H9 (cell line): ENCODE data around the gene AKR7A3. TPM values are rescaled to one million over a fixed set of nuclear protein-coding genes. Genes with fewer than 3 reads are reported as not detected.

Source experiments
- DNase-seq: peaks from one replicate; pipeline ENCODE4 v3.0.0-alpha.2; 2017
- H2AFZ ChIP-seq: one replicate; pipeline ENCODE4 v1.6.1; 2013; ENCODE audit warnings: mild to moderate bottlenecking, low read length, control low read depth, moderate library complexity
- H2AK5ac ChIP-seq: 2 replicates; pipeline ENCODE4 v1.6.1; 2013; ENCODE audit warnings: low read length, control low read depth, mixed read lengths; ENCODE audit not compliant: insufficient read length
- H2BK120ac ChIP-seq: one replicate; pipeline ENCODE4 v1.6.1; 2013; ENCODE audit warnings: low read depth, mild to moderate bottlenecking, low read length, control low read depth, inconsistent platforms; ENCODE audit not compliant: poor library complexity, severe bottlenecking
- H2BK12ac ChIP-seq: 2 replicates; pipeline ENCODE4 v1.6.1; 2013; ENCODE audit warnings: low read length, control low read depth, mixed read lengths, low read depth; ENCODE audit not compliant: insufficient read length
- H2BK15ac ChIP-seq: 2 replicates; pipeline ENCODE4 v1.6.1; 2013; ENCODE audit warnings: low read depth, low read length, control low read depth
- H2BK20ac ChIP-seq: one replicate; pipeline ENCODE4 v1.6.1; 2013; ENCODE audit warnings: low read depth, mild to moderate bottlenecking, low read length, control low read depth, inconsistent platforms; ENCODE audit not compliant: poor library complexity, severe bottlenecking
- H2BK5ac ChIP-seq: 2 replicates; pipeline ENCODE4 v1.6.1; 2013; ENCODE audit warnings: low read length, control low read depth, mixed read lengths; ENCODE audit not compliant: insufficient read length
- H3K14ac ChIP-seq: 2 replicates; pipeline ENCODE4 v1.6.1; 2013; ENCODE audit warnings: low read length, control low read depth; ENCODE audit not compliant: insufficient read depth
- H3K18ac ChIP-seq: 2 replicates; pipeline ENCODE4 v1.6.1; 2013; ENCODE audit warnings: low read depth, mild to moderate bottlenecking, mixed read lengths, low read length, control low read depth; ENCODE audit not compliant: insufficient read length
- H3K23ac ChIP-seq: 2 replicates; pipeline ENCODE4 v1.6.1; 2013; ENCODE audit warnings: low read length, control low read depth, mixed read lengths, low read depth; ENCODE audit not compliant: insufficient read length
- H3K23me2 ChIP-seq: 2 replicates; pipeline ENCODE4 v1.6.1; 2013; ENCODE audit warnings: low read depth, mild to moderate bottlenecking, mixed read lengths, low read length, control low read depth; ENCODE audit not compliant: insufficient read length, poor library complexity, severe bottlenecking
- H3K27ac ChIP-seq: 2 replicates; pipeline ENCODE4 v1.5.1; 2013; ENCODE audit warnings: low read length, control low read depth, mixed read lengths, low read depth; ENCODE audit not compliant: insufficient read length
- H3K27me3 ChIP-seq: 2 replicates; pipeline ENCODE4 v1.6.1; 2013; ENCODE audit warnings: low read length, control low read depth, inconsistent platforms; ENCODE audit not compliant: insufficient read depth
- H3K4ac ChIP-seq: 2 replicates; pipeline ENCODE4 v1.6.1; 2013; ENCODE audit warnings: low read depth, mild to moderate bottlenecking, control low read depth, inconsistent platforms, low read length, moderate library complexity
- H3K4me1 ChIP-seq: 2 replicates; pipeline ENCODE4 v1.6.1; 2013; ENCODE audit warnings: low read length, control low read depth, inconsistent platforms; ENCODE audit not compliant: insufficient read depth
- H3K4me2 ChIP-seq: 2 replicates; pipeline ENCODE4 v1.6.1; 2013; ENCODE audit warnings: low read length, control low read depth, mixed read lengths; ENCODE audit not compliant: insufficient read length, insufficient read depth
- H3K56ac ChIP-seq: 2 replicates; pipeline ENCODE4 v1.6.1; 2013; ENCODE audit warnings: low read depth, mild to moderate bottlenecking, mixed read lengths, low read length, control low read depth; ENCODE audit not compliant: insufficient read length
- H3K79me1 ChIP-seq: 2 replicates; pipeline ENCODE4 v1.6.1; 2013; ENCODE audit warnings: low read depth, mild to moderate bottlenecking, moderate library complexity, low read length, control low read depth, inconsistent platforms; ENCODE audit not compliant: insufficient read depth, poor library complexity, severe bottlenecking
- H3K79me2 ChIP-seq: 2 replicates; pipeline ENCODE4 v1.6.1; 2013; ENCODE audit warnings: low read length, control low read depth, inconsistent platforms; ENCODE audit not compliant: insufficient read depth
- H3K9ac ChIP-seq: 2 replicates; pipeline ENCODE4 v1.6.1; 2013; ENCODE audit warnings: low read length, control low read depth, mixed read lengths; ENCODE audit not compliant: insufficient read length; ENCODE audit errors: extremely low read depth
- H3K9me3 ChIP-seq: one replicate; pipeline ENCODE4 v1.6.1; 2013; ENCODE audit warnings: low read depth, low read length, inconsistent platforms; ENCODE audit not compliant: control insufficient read depth
- H3T11ph ChIP-seq: one replicate; pipeline ENCODE4 v1.6.1; 2013; ENCODE audit warnings: mild to moderate bottlenecking, low read length, control low read depth, inconsistent platforms
- H4K20me1 ChIP-seq: one replicate; pipeline ENCODE4 v1.6.1; 2013; ENCODE audit not compliant: control insufficient read depth, insufficient read length, insufficient read depth
- H4K5ac ChIP-seq: 2 replicates; pipeline ENCODE4 v1.6.1; 2013; ENCODE audit warnings: low read depth, mild to moderate bottlenecking, mixed read lengths, low read length, control low read depth; ENCODE audit not compliant: insufficient read length
- H4K8ac ChIP-seq: replicated peaks from 2 replicates; pipeline ENCODE4 v1.6.1; 2013; ENCODE audit warnings: low read length, control low read depth, mixed read lengths, low read depth; ENCODE audit not compliant: insufficient read length
- H4K91ac ChIP-seq: 2 replicates; pipeline ENCODE4 v1.6.1; 2013; ENCODE audit warnings: low read depth, mild to moderate bottlenecking, moderate library complexity, mixed read lengths, low read length, control low read depth; ENCODE audit not compliant: insufficient read length
- H3K27ac Mint-ChIP-seq, 3 experiments: 2 replicates in 2 of 3; 3 replicates in 1 of 3; pipeline ENCODE4 v1.8.0; 2020 to 2021; ENCODE audit warnings: mixed read lengths in 3 of 3, mild to moderate bottlenecking in 1 of 3, moderate library complexity in 1 of 3
- H3K27me3 Mint-ChIP-seq: 2 replicates; pipeline ENCODE4 v1.8.0; 2021; ENCODE audit warnings: low read depth, mild to moderate bottlenecking, moderate library complexity, mixed read lengths
- H3K36me3 Mint-ChIP-seq, 3 experiments: 2 replicates in 2 of 3; 3 replicates in 1 of 3; pipeline ENCODE4 v1.8.0; 2020 to 2021; ENCODE audit warnings: low read depth in 3 of 3, mixed read lengths in 3 of 3; ENCODE audit not compliant: insufficient read depth in 1 of 3
- H3K4me1 Mint-ChIP-seq, 2 experiments: 2 replicates each; pipeline ENCODE4 v1.8.0; 2020; ENCODE audit warnings: mixed read lengths in 2 of 2
- H3K4me3 Mint-ChIP-seq, 2 experiments: 2 replicates in 1 of 2; 3 replicates in 1 of 2; pipeline ENCODE4 v1.8.0; 2020 to 2021; ENCODE audit warnings: mild to moderate bottlenecking in 2 of 2, mixed read lengths in 2 of 2, moderate library complexity in 1 of 2
- H3K9me3 Mint-ChIP-seq, 2 experiments: 2 replicates in 1 of 2; 3 replicates in 1 of 2; pipeline ENCODE4 v1.8.0; 2020; ENCODE audit warnings: mild to moderate bottlenecking in 2 of 2, mixed read lengths in 2 of 2, moderate library complexity in 1 of 2
- CTCF ChIP-seq: fragments of 200-600 bp; sonication (generic); conservative IDR thresholded peaks from 3 replicates; pipeline ENCODE4 v1.8.0; 2021; ENCODE audit warnings: antibody characterized with exemption, mild to moderate bottlenecking
- WGBS: extraction: QIAGEN DNeasy Blood & Tissue Kit; methylation state at CpG from one replicate; pipeline ENCODE4 v1.1.7; 2013; ENCODE audit warnings: missing lambda C conversion rate, low lambda C conversion rate, mixed read lengths; ENCODE audit not compliant: insufficient read length; ENCODE audit errors: extremely low coverage; 5-methylcytosine and 5-hydroxymethylcytosine counted together
- total RNA-seq: library from RNA; stranded (reverse); gene quantifications from 2 replicates; pipeline ENCODE4 v1.2.1, GENCODE V29; 2021

Gene AKR7A3
- total RNA-seq, 1 experiment from 2014 or later, result 0.74 TPM

GRCh38 chr1:19284881-19285280 is 3.7 kb downstream of the AKR7A3 start:
- Histone ChIP-seq H2AK5ac (no peak overlapping the region), H3K9me3 (no peaks in the 10 kb centered on the region), H3K14ac (no peak overlapping the region), H3K27ac (no peak overlapping the region), H2BK120ac (no peak overlapping the region), H3K18ac (no peak overlapping the region), H2BK5ac (no peak overlapping the region), H3K27me3 (no peaks in the 10 kb centered on the region; the same call in 1 of the 2 replicates), H3T11ph (no peak overlapping the region), H2AFZ (no peak overlapping the region), H4K91ac (no peak overlapping the region), H4K5ac (no peak overlapping the region), H3K56ac (no peak overlapping the region), H3K4me2 (no peak overlapping the region), H3K79me1 (no peaks in the 10 kb centered on the region), H2BK12ac (no peak overlapping the region), H3K9ac (no peak overlapping the region), H2BK20ac (no peak overlapping the region), H4K20me1 (no peaks in the 10 kb centered on the region), H3K4me1 (no peaks in the 10 kb centered on the region), H2BK15ac (no peak overlapping the region), H4K8ac (no peak overlapping the region), H3K79me2 (no peaks in the 10 kb centered on the region), H3K23me2 (peaks cover 5% of the 10 kb centered on the region), H3K4ac (no peak overlapping the region), H3K23ac (no peak overlapping the region)
- H3K27ac Mint-ChIP-seq, result no peak overlapping the region
- H3K9me3 Mint-ChIP-seq, result no peaks in the 10 kb centered on the region; a peak in 1 of 5 replicates
- H3K4me3 Mint-ChIP-seq, result no peak overlapping the region
- DNase-seq, result no peak
- H3K27me3 Mint-ChIP-seq, result peaks cover 30% of the 10 kb centered on the region
- peaks cover 3 to 7% of the 10 kb centered on the region in 2 experiments for H3K4me1 Mint-ChIP-seq
- peaks cover 0 to 7% (median 4%) of the 10 kb centered on the region in 3 experiments; a peak in 2 of 7 replicates for H3K36me3 Mint-ChIP-seq
- WGBS, result no CpG with 5 or more reads among the region's 8 CpGs
- TF ChIP-seq CTCF, result no peak
